HCT116 (cell line): ENCODE measurements around the gene AFAP1. TPM values are rescaled to one million over a fixed set of nuclear protein-coding genes. Genes with fewer than 3 reads are reported as not detected.

Experiments
- ATAC-seq: fragments of 200-7000 bp; cut with Tn5 transposase; 2 replicates; pipeline ENCODE4 v1.9.1; 2020; ENCODE audit warnings: mild to moderate bottlenecking, moderate library complexity
- BruUV-seq: library from RNA; stranded (reverse); fragments of 400-500 nt; replicated peaks from 2 replicates; lab custom pipeline; 2021; lab: Mats Ljungman, UMichigan
- CTCF ChIA-PET: fragments of 300-600 bp; sonication (Branson Sonifier 250); formaldehyde crosslinking; loops from one replicate; lab custom pipeline; 2021; ENCODE audit warnings: antibody characterized with exemption; lab: Charles Lee
- POLR2A ChIA-PET: fragments of 300-600, 350-600 bp; sonication (Branson Sonifier 250); formaldehyde crosslinking; loops from one replicate; lab custom pipeline; 2021; ENCODE audit warnings: antibody characterized with exemption; lab: Charles Lee
- RAD21 ChIA-PET, 2 experiments: fragments of 300-600 bp; sonication (Branson Sonifier 250); formaldehyde crosslinking; loops; one replicate each; lab custom pipeline; 2023; ENCODE audit warnings: low total read pairs in 2 of 2; ENCODE audit not compliant: uncharacterized antibody in 2 of 2, unreplicated experiment in 2 of 2, low non-redundant PET in 1 of 2; lab: Charles Lee
- DNase-seq: peaks from one replicate; pipeline ENCODE4 v3.0.0-alpha.2; 2010; ENCODE audit warnings: low read depth, low spot score
- H2AFZ ChIP-seq: fragments of 200-600 bp; shearing (Covaris generic), sonication (generic); 2 replicates; pipeline ENCODE4 v1.6.1; 2017; ENCODE audit warnings: low read depth, mixed run types, mixed read lengths, antibody characterized with exemption, low read length; ENCODE audit not compliant: poor library complexity, severe bottlenecking
- H3K27ac ChIP-seq: 2 replicates; pipeline ENCODE4 v1.5.1; 2012; ENCODE audit warnings: low read depth, low read length
- H3K27me3 ChIP-seq: fragments of 200-600 bp; sonication (generic); 2 replicates; pipeline ENCODE4 v1.6.1; 2016; ENCODE audit warnings: mixed run types, low read length, mixed read lengths; ENCODE audit not compliant: insufficient read depth
- H3K36me3 ChIP-seq, 2 experiments: fragments of 200-500 bp in 1 of 2; fragments of 200-600 bp in 1 of 2; sonication (Bioruptor generic) in 1 of 2; sonication (generic) in 1 of 2; 2 replicates each; pipeline versions ENCODE4 v1.5.1 to v1.6.1; 2014 to 2016; ENCODE audit warnings: low read length in 2 of 2, inconsistent platforms in 1 of 2, mixed read lengths in 1 of 2, mixed run types in 1 of 2; ENCODE audit not compliant: insufficient read depth in 2 of 2, control insufficient read depth in 1 of 2
- H3K4me1 ChIP-seq, 2 experiments: fragments of 200-600 bp in 1 of 2; sonication (generic) in 1 of 2; 2 replicates each; pipeline versions ENCODE4 v1.5.1 to v1.6.1; 2012 to 2017; ENCODE audit warnings: low read length in 2 of 2, inconsistent platforms in 1 of 2, mild to moderate bottlenecking in 1 of 2, mixed read lengths in 1 of 2, mixed run types in 1 of 2, moderate library complexity in 1 of 2; ENCODE audit not compliant: insufficient read depth in 2 of 2, control insufficient read depth in 1 of 2
- H3K4me2 ChIP-seq: fragments of 200-600 bp; sonication (generic); 2 replicates; pipeline ENCODE4 v1.6.1; 2017; ENCODE audit warnings: mixed run types, low read length, mixed read lengths
- H3K4me3 ChIP-seq, 2 experiments: fragments of 200-600 bp in 1 of 2; sonication (generic) in 1 of 2; replicated peaks in 1 of 2; 2 replicates each; pipeline ENCODE4 v1.5.1; 2011 to 2016; ENCODE audit warnings: low read length in 2 of 2, control low read depth in 1 of 2, low read depth in 1 of 2, mild to moderate bottlenecking in 1 of 2, mixed read lengths in 1 of 2, mixed run types in 1 of 2
- H3K79me2 ChIP-seq: fragments of 200-600 bp; sonication (generic); 2 replicates; pipeline ENCODE4 v1.6.1; 2017; ENCODE audit warnings: mild to moderate bottlenecking, mixed run types, low read length, moderate library complexity, mixed read lengths; ENCODE audit not compliant: insufficient read depth
- H3K9ac ChIP-seq: fragments of 200-600 bp; sonication (generic); 2 replicates; pipeline ENCODE4 v1.6.1; 2016; ENCODE audit warnings: low read length, mixed read lengths
- H3K9me2 ChIP-seq: fragments of 200-600 bp; sonication (generic), shearing (Covaris generic); 2 replicates; pipeline ENCODE4 v1.6.1; 2017; ENCODE audit warnings: mixed run types, mild to moderate bottlenecking, moderate library complexity; ENCODE audit not compliant: insufficient read depth
- H3K9me3 ChIP-seq, 2 experiments: fragments of 200-500 bp in 1 of 2; fragments of 200-600 bp in 1 of 2; sonication (Bioruptor generic) in 1 of 2; sonication (generic) in 1 of 2; 2 replicates each; pipeline ENCODE4 v1.6.1; 2014 to 2017; ENCODE audit warnings: low read length in 2 of 2, mixed read lengths in 2 of 2, inconsistent platforms in 1 of 2, low read depth in 1 of 2, mild to moderate bottlenecking in 1 of 2, mixed run types in 1 of 2, moderate library complexity in 1 of 2; ENCODE audit not compliant: control insufficient read depth in 1 of 2, insufficient read depth in 1 of 2
- H4K20me1 ChIP-seq: fragments of 200-600 bp; sonication (generic), shearing (Covaris generic); 2 replicates; pipeline ENCODE4 v1.6.1; 2017; ENCODE audit warnings: mixed run types, mild to moderate bottlenecking, moderate library complexity; ENCODE audit not compliant: insufficient read depth
- CBX3 ChIP-seq: IDR thresholded peaks from 2 replicates; pipeline ENCODE4 v1.6.1; 2012; ENCODE audit warnings: low read depth
- CEBPB ChIP-seq: IDR thresholded peaks from 2 replicates; pipeline ENCODE4 v1.6.1; 2012; ENCODE audit warnings: low read depth
- ELF1 ChIP-seq: IDR thresholded peaks from 2 replicates; pipeline ENCODE4 v1.6.1; 2012; ENCODE audit warnings: low read depth, borderline replicate concordance
- EZH2 ChIP-seq: fragments of 200-600 bp; sonication (generic); IDR thresholded peaks from 2 replicates; pipeline ENCODE4 v1.6.1; 2017; ENCODE audit warnings: antibody characterized with exemption, mixed run types
- EZH2phosphoT487 ChIP-seq: fragments of 200-600 bp; IDR thresholded peaks from 2 replicates; pipeline ENCODE4 v1.6.1; 2018; ENCODE audit warnings: antibody characterized with exemption, borderline replicate concordance
- FOSL1 ChIP-seq: IDR thresholded peaks from 2 replicates; pipeline ENCODE4 v1.6.1; 2012; ENCODE audit warnings: low read depth
- JUND ChIP-seq: IDR thresholded peaks from 2 replicates; pipeline ENCODE4 v1.6.1; 2012
- POLR2A ChIP-seq: IDR thresholded peaks from 2 replicates; pipeline ENCODE4 v1.7.0; 2011; ENCODE audit warnings: borderline replicate concordance; ENCODE audit not compliant: insufficient read depth, insufficient read length; ENCODE audit errors: extremely low read depth
- RAD21 ChIP-seq: IDR thresholded peaks from 2 replicates; pipeline ENCODE4 v1.6.1; 2012; ENCODE audit warnings: low read depth, mild to moderate bottlenecking
- SIN3A ChIP-seq: IDR thresholded peaks from 2 replicates; pipeline ENCODE4 v1.6.1; 2012; ENCODE audit warnings: low read depth
- SP1 ChIP-seq: IDR thresholded peaks from 2 replicates; pipeline ENCODE4 v1.6.1; 2012; ENCODE audit warnings: low read depth
- TCF7L2 ChIP-seq: IDR thresholded peaks from 2 replicates; pipeline ENCODE4 v1.7.0; 2011; ENCODE audit warnings: borderline replicate concordance, inconsistent platforms; ENCODE audit not compliant: insufficient read depth, insufficient read length; ENCODE audit errors: extremely low read depth
- YY1 ChIP-seq: IDR thresholded peaks from 2 replicates; pipeline ENCODE4 v1.6.1; 2011; ENCODE audit warnings: low read length, low read depth, moderate library complexity, mild to moderate bottlenecking; ENCODE audit not compliant: insufficient replicate concordance; ENCODE audit errors: extremely low read depth
- ZFX ChIP-seq: fragments of 450-650 bp; IDR thresholded peaks from 2 replicates; pipeline ENCODE4 v1.6.1; 2017
- intact Hi-C: fragments of 100-400 bp; cut with micrococcal nuclease; formaldehyde crosslinking; loops from 2 replicates; pipeline ENCODE4 v1.10.0; 2022
- total RNA-seq: library from RNA; stranded (reverse); gene quantifications from one replicate; pipeline ENCODE4 v1.2.1, GENCODE V29; 2021; ENCODE audit not compliant: unreplicated experiment
- TF ChIP-seq, protein P1 (sequence below): IDR thresholded peaks from 2 replicates; pipeline ENCODE4 v1.6.1; 2012
- TF ChIP-seq, protein P2 (sequence below): IDR thresholded peaks from 2 replicates; pipeline ENCODE4 v1.6.1; 2012; ENCODE audit warnings: low read depth
- TF ChIP-seq, protein P3 (sequence below), 3 experiments: fragments of 200-600 bp in 1 of 3; sonication (generic) in 1 of 3; IDR thresholded peaks in 2 of 3; conservative IDR thresholded peaks in 1 of 3; 2 replicates each; pipeline ENCODE4 v1.5.1; 2012 to 2017; ENCODE audit warnings: low read depth in 2 of 3, low read length in 2 of 3, antibody characterized with exemption in 1 of 3, borderline replicate concordance in 1 of 3, control low read depth in 1 of 3, mild to moderate bottlenecking in 1 of 3, mixed read lengths in 1 of 3, mixed run types in 1 of 3, moderate library complexity in 1 of 3; ENCODE audit not compliant: insufficient read depth in 1 of 3
- TF ChIP-seq, protein P4 (sequence below): IDR thresholded peaks from 2 replicates; pipeline ENCODE4 v1.6.1; 2011; ENCODE audit warnings: mild to moderate bottlenecking, low read length, moderate library complexity; ENCODE audit not compliant: insufficient replicate concordance; ENCODE audit errors: extremely low read depth

AFAP1 gene
- total RNA-seq, 1 experiment from 2014 or later: 19.4 TPM

DNA sequence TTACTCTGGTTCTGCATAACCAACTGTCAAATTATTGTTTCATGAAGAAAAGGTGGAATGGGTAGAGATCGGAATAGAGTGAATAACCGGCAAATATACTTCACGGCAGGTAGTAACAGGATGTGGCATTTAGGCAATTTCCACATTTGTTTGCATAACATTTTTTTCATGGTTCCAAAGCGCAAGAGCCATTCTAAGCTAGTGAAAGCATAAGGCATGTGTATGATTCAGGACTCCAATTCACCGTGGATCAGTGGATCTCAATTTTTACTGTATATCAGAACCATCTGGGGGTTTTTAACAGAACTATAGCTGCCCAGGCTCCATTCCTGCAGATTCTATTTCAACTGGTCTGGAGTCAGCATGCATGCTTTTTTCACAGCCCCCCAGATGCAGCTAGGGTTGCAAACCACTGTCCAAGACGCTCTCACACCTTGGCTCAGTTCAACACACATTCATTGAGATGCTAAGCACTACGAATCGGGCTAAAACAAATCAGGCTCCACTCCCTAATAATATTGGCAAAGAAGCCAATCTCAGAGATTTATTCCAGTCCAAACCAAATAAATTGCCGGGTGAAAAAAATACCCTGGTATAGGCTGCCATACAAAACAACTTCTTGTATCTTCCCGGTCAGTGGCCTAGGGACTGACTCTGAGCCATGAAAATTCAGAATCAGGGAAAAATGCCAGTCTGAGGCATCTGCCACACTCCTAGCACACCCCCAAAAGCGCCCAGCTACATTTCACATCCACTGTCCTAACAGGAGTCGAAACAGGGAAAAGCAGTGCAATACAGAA lies 30.0 kb downstream of the AFAP1 start:
- Histone ChIP-seq H4K20me1 (no peaks in the 10 kb centered on the region), H3K36me3 (no peaks in the 10 kb centered on the region), H3K9me2 (no peaks in the 10 kb centered on the region), H3K9ac (no peak overlapping the region), H3K4me3 (no peak overlapping the region), H3K4me2 (no peak overlapping the region), H3K79me2 (peaks cover 24% of the 10 kb centered on the region), H3K27ac (no peak overlapping the region), H2AFZ (no peak overlapping the region), H3K9me3 (no peaks in the 10 kb centered on the region), H3K4me1 (0 out of 4 replicates have a peak, but pooled peaks cover 0 to 6% of the 10 kb centered on the region in 2 experiments), H3K27me3 (no peaks in the 10 kb centered on the region)
- ATAC-seq (no peak), DNase-seq (no peak)
- ChIA-PET POLR2A (no interaction called here), RAD21 (no interaction called here), CTCF (interaction anchor here (0.7 kb wide), 1 partner anchor 66 kb away, joined by 3 read pairs; no protein-coding TSS in a partner anchor)
- TF ChIP-seq, protein P1, sequence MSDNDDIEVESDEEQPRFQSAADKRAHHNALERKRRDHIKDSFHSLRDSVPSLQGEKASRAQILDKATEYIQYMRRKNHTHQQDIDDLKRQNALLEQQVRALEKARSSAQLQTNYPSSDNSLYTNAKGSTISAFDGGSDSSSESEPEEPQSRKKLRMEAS: no peak
- no peak for TF ChIP-seq TCF7L2
- TF ChIP-seq ZFX: no peak
- no peak for TF ChIP-seq EZH2phosphoT487
- TF ChIP-seq, protein P2, sequence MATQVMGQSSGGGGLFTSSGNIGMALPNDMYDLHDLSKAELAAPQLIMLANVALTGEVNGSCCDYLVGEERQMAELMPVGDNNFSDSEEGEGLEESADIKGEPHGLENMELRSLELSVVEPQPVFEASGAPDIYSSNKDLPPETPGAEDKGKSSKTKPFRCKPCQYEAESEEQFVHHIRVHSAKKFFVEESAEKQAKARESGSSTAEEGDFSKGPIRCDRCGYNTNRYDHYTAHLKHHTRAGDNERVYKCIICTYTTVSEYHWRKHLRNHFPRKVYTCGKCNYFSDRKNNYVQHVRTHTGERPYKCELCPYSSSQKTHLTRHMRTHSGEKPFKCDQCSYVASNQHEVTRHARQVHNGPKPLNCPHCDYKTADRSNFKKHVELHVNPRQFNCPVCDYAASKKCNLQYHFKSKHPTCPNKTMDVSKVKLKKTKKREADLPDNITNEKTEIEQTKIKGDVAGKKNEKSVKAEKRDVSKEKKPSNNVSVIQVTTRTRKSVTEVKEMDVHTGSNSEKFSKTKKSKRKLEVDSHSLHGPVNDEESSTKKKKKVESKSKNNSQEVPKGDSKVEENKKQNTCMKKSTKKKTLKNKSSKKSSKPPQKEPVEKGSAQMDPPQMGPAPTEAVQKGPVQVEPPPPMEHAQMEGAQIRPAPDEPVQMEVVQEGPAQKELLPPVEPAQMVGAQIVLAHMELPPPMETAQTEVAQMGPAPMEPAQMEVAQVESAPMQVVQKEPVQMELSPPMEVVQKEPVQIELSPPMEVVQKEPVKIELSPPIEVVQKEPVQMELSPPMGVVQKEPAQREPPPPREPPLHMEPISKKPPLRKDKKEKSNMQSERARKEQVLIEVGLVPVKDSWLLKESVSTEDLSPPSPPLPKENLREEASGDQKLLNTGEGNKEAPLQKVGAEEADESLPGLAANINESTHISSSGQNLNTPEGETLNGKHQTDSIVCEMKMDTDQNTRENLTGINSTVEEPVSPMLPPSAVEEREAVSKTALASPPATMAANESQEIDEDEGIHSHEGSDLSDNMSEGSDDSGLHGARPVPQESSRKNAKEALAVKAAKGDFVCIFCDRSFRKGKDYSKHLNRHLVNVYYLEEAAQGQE: no peak
- no peak for TF ChIP-seq EZH2
- no peak for TF ChIP-seq CEBPB
- TF ChIP-seq CBX3: no peak
- no peak for TF ChIP-seq SIN3A
- TF ChIP-seq JUND: no peak
- TF ChIP-seq RAD21: no peak
- no peak for TF ChIP-seq FOSL1
- no peak for TF ChIP-seq ELF1
- TF ChIP-seq, protein P3, sequence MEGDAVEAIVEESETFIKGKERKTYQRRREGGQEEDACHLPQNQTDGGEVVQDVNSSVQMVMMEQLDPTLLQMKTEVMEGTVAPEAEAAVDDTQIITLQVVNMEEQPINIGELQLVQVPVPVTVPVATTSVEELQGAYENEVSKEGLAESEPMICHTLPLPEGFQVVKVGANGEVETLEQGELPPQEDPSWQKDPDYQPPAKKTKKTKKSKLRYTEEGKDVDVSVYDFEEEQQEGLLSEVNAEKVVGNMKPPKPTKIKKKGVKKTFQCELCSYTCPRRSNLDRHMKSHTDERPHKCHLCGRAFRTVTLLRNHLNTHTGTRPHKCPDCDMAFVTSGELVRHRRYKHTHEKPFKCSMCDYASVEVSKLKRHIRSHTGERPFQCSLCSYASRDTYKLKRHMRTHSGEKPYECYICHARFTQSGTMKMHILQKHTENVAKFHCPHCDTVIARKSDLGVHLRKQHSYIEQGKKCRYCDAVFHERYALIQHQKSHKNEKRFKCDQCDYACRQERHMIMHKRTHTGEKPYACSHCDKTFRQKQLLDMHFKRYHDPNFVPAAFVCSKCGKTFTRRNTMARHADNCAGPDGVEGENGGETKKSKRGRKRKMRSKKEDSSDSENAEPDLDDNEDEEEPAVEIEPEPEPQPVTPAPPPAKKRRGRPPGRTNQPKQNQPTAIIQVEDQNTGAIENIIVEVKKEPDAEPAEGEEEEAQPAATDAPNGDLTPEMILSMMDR (IDR thresholded peaks at IDR 0.05 in 2 of 3, conservative IDR thresholded peaks at IDR 0.05 in 1 of 3; ENCODE audit: borderline replicate concordance in 1 of 3, insufficient read depth in 1 of 3, low read depth in 2 of 3, low read length in 2 of 3): no peak
- TF ChIP-seq, protein P4, sequence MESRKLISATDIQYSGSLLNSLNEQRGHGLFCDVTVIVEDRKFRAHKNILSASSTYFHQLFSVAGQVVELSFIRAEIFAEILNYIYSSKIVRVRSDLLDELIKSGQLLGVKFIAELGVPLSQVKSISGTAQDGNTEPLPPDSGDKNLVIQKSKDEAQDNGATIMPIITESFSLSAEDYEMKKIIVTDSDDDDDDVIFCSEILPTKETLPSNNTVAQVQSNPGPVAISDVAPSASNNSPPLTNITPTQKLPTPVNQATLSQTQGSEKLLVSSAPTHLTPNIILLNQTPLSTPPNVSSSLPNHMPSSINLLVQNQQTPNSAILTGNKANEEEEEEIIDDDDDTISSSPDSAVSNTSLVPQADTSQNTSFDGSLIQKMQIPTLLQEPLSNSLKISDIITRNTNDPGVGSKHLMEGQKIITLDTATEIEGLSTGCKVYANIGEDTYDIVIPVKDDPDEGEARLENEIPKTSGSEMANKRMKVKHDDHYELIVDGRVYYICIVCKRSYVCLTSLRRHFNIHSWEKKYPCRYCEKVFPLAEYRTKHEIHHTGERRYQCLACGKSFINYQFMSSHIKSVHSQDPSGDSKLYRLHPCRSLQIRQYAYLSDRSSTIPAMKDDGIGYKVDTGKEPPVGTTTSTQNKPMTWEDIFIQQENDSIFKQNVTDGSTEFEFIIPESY: no peak
- TF ChIP-seq POLR2A: no peak
- TF ChIP-seq SP1: no peak
- no peak for TF ChIP-seq YY1
- no TSS peak for BruUV-seq
- intact Hi-C loops: no loop called here
